Pericardium fibroblast (primary cell): Measurements from ENCODE around the gene TSC22D3. TPM values are rescaled to one million over a fixed set of nuclear protein-coding genes. Genes with fewer than 3 reads are reported as not detected.

Experiments
- total RNA-seq: library from RNA; depleted of rRNA; stranded (reverse); fragments of >200 nt; gene quantifications from 2 replicates; pipeline ENCODE4 v1.2.3, GENCODE V29; 2015

Gene TSC22D3
- 202 and 367 TPM in 2 replicates for total RNA-seq

GRCh38 chrX:107775734-107776511, at the start of gene TSC22D3:
TSS of gene TSC22D3 (minus strand) at chrX:107775787. CDS start at chrX:107775419, 368 bp downstream.

GRCh38 chrX:107777536-107777832, 1.9 kb upstream of the TSC22D3 start, which contains the start of gene NCBP2L:
TSS of gene NCBP2L (plus strand) at chrX:107777733. CDS start at chrX:107794221, 16,488 bp downstream.

Other genes starting within 250 kb of the TSC22D3 start
- 14.8 and 21.9 TPM in 2 replicates for gene PRPS1, start 147.3 kb downstream of the TSC22D3 start, total RNA-seq
- not detected in 2 replicates for gene NCBP2L, start 1.9 kb upstream of the TSC22D3 start, total RNA-seq
- gene MID2, start 50.1 kb upstream of the TSC22D3 start, total RNA-seq: 9.9 and 14.5 TPM in 2 replicates
- not detected in 2 replicates for gene TEX13B, start 206.6 kb upstream of the TSC22D3 start, total RNA-seq